ENCODE results near the gene CDKN2B. TPM values are rescaled to one million over a fixed set of nuclear protein-coding genes. Genes with fewer than 3 reads are reported as not detected.

Gene CDKN2B
- polyA plus RNA-seq, 1 of the 3 experiments (the other 2 are of a cell fraction) = 6.3 TPM

- Histone ChIP-seq H3K27ac (ENCODE audit: low read depth in 2 of 2, low read length in 1 of 2) (no peak overlapping the region), H3K4me1 (ENCODE audit: control insufficient read depth in 1 of 2, insufficient read depth in 2 of 2, low read depth in 1 of 2, low read length in 1 of 2) (peaks cover 0 to 12% of the 10 kb centered on the region in 2 experiments; a peak in 1 of 4 replicates), H3K9me3 (no peaks in the 10 kb centered on the region), H3K36me3 (replicated peaks in 1 of 2; ENCODE audit: control insufficient read depth in 1 of 2, insufficient read depth in 2 of 2, low read length in 1 of 2) (no peaks in the 10 kb centered on the region), H2AFZ (ENCODE audit: low read depth) (peak overlapping the region; percentile 33; the same call in 1 of the 2 replicates), H4K20me1 (ENCODE audit: insufficient read depth) (no peaks in the 10 kb centered on the region), H3K4me3 (ENCODE audit: low read depth in 2 of 2, low read length in 1 of 2) (no peak overlapping the region), H3K27me3 (ENCODE audit: insufficient read depth) (peaks cover 72% of the 10 kb centered on the region), H3F3A (replicated peaks; ENCODE audit: insufficient read depth) (peaks cover 11% of the 10 kb centered on the region), H3K9ac (no peak overlapping the region), H3K4me2 (peak overlapping the region; percentile 34; the same call in 1 of the 2 replicates), H3K9me2 (no peaks in the 10 kb centered on the region), H3K79me2 (ENCODE audit: insufficient read depth) (no peaks in the 10 kb centered on the region)
- CTCF ChIA-PET = interaction anchor here (0.7 to 2.3 kb wide), 6 partner anchors 12 to 156 kb away, joined by 3 to 15 read pairs (median 6); partner anchors contain the start of gene CDKN2B
- TF ChIP-seq SIN3A (IDR thresholded peaks at IDR 0.05; ENCODE audit: borderline replicate concordance, low read depth, low read length) (no peak), GATA2 (CRISPR knock-in tag; IDR thresholded peaks at IDR 0.05) (no peak), SMC3 (IDR thresholded peaks at IDR 0.05; ENCODE audit: low read depth, low read length) (no peak), MEF2A (IDR thresholded peaks at IDR 0.05; ENCODE audit: borderline replicate concordance, low read depth) (no peak), USF2 (IDR thresholded peaks at IDR 0.05; ENCODE audit: borderline replicate concordance, low read depth, low read length) (no peak), TAF1 (IDR thresholded peaks at IDR 0.05; ENCODE audit: borderline replicate concordance, low read depth, low read length) (no peak), EZH2phosphoT487 (IDR thresholded peaks at IDR 0.05; ENCODE audit: borderline replicate concordance, low read depth) (no peak), FOXJ3 (CRISPR knock-in tag; IDR thresholded peaks at IDR 0.05) (no peak)
- TF ChIP-seq, protein P1, sequence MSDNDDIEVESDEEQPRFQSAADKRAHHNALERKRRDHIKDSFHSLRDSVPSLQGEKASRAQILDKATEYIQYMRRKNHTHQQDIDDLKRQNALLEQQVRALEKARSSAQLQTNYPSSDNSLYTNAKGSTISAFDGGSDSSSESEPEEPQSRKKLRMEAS (IDR thresholded peaks at IDR 0.05; ENCODE audit: low read depth) = no peak
- TF ChIP-seq, protein P2, sequence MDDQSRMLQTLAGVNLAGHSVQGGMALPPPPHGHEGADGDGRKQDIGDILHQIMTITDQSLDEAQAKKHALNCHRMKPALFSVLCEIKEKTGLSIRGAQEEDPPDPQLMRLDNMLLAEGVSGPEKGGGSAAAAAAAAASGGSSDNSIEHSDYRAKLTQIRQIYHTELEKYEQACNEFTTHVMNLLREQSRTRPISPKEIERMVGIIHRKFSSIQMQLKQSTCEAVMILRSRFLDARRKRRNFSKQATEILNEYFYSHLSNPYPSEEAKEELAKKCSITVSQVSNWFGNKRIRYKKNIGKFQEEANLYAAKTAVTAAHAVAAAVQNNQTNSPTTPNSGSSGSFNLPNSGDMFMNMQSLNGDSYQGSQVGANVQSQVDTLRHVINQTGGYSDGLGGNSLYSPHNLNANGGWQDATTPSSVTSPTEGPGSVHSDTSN (IDR thresholded peaks at IDR 0.05) = no peak
- WGBS (ENCODE audit: low lambda C conversion rate) = 21% methylated on average over 28 of the region's 28 CpGs
- DNase-seq = no peak
- POLR2A ChIA-PET = interaction anchor here (0.8 kb wide), 1 partner anchor 40 kb away, joined by 3 read pairs; the partner anchor contains the start of gene CDKN2B
Observed at GRCh38 chr9:21969011-21969940, 39.8 kb downstream of the CDKN2B start.

GRCh38 chr9:21968331-21969010 is 40.6 kb downstream of the CDKN2B start:
- WGBS (ENCODE audit: low lambda C conversion rate) = 9% methylated on average over 23 of the region's 41 CpGs
- CTCF ChIA-PET = interaction anchor here (0.9 to 2.3 kb wide), 6 partner anchors 11 to 155 kb away, joined by 3 to 15 read pairs (median 4); partner anchors contain the start of gene CDKN2B
- H3K9me2 ChIP-seq = no peaks in the 10 kb centered on the region
- TF ChIP-seq MEF2A (IDR thresholded peaks at IDR 0.05; ENCODE audit: borderline replicate concordance, low read depth) = no peak
- TF ChIP-seq ELF1 (IDR thresholded peaks at IDR 0.05) = no peak
- no peak for TF ChIP-seq SMC3 (IDR thresholded peaks at IDR 0.05; ENCODE audit: low read depth, low read length)
- TF ChIP-seq MXI1 (IDR thresholded peaks at IDR 0.05; ENCODE audit: low read depth, low read length) = no peak
- TF ChIP-seq FOXM1 (IDR thresholded peaks at IDR 0.05; ENCODE audit: low read depth) = no peak
- TF ChIP-seq RAD21 (IDR thresholded peaks at IDR 0.05; ENCODE audit: low read length) = no peak
- no peak for TF ChIP-seq REST (IDR thresholded peaks at IDR 0.05; ENCODE audit: low read depth, low read length)
- TF ChIP-seq RFX5 (IDR thresholded peaks at IDR 0.05; ENCODE audit: low read length) = no peak

More at GRCh38 chr9:21968331-21969010, 40.6 kb downstream of the CDKN2B start:
- Histone ChIP-seq H3K4me3 (ENCODE audit: low read depth in 2 of 2, low read length in 1 of 2) (peak overlapping the region; percentile 6 to 14; a peak in 2 of 4 replicates), H3K4me1 (ENCODE audit: control insufficient read depth in 1 of 2, insufficient read depth in 2 of 2, low read depth in 1 of 2, low read length in 1 of 2) (peaks cover 0 to 11% of the 10 kb centered on the region in 2 experiments; a peak in 1 of 4 replicates), H3K9me3 (no peaks in the 10 kb centered on the region), H3K27ac (ENCODE audit: low read depth in 2 of 2, low read length in 1 of 2) (no peak overlapping the region), H3K27me3 (ENCODE audit: insufficient read depth) (peaks cover 64% of the 10 kb centered on the region), H4K20me1 (ENCODE audit: insufficient read depth) (no peaks in the 10 kb centered on the region), H3K4me2 (peak overlapping the region; percentile 34), H2AFZ (ENCODE audit: low read depth) (peak overlapping the region; percentile 33; the same call in 1 of the 2 replicates), H3K9ac (no peak overlapping the region), H3K79me2 (ENCODE audit: insufficient read depth) (no peaks in the 10 kb centered on the region), H3K36me3 (replicated peaks in 1 of 2; ENCODE audit: control insufficient read depth in 1 of 2, insufficient read depth in 2 of 2, low read length in 1 of 2) (no peaks in the 10 kb centered on the region), H3F3A (replicated peaks; ENCODE audit: insufficient read depth) (peaks cover 15% of the 10 kb centered on the region)
- peak; percentile 68 for DNase-seq
- POLR2A ChIA-PET = no interaction called here

Measured in SK-N-SH (cell line).